Central memory CD4-positive, alpha-beta T cell (primary cell): ENCODE measurements around the gene CPSF7.
"Not testable (repeated sequence)": the region's sequence is repeated elsewhere in the genome, so short reads cannot be mapped to it uniquely, and the experiment has no call there.

Source experiments
- DNase-seq: peaks from one replicate; pipeline ENCODE4 v3.0.0; 2022
- total RNA-seq, 3 experiments: gene quantifications; one replicate each; lab custom pipeline; 2026; lab: John Stamatoyannopoulos, UW

CPSF7 gene, protein sequence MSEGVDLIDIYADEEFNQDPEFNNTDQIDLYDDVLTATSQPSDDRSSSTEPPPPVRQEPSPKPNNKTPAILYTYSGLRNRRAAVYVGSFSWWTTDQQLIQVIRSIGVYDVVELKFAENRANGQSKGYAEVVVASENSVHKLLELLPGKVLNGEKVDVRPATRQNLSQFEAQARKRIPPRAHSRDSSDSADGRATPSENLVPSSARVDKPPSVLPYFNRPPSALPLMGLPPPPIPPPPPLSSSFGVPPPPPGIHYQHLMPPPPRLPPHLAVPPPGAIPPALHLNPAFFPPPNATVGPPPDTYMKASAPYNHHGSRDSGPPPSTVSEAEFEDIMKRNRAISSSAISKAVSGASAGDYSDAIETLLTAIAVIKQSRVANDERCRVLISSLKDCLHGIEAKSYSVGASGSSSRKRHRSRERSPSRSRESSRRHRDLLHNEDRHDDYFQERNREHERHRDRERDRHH
- total RNA-seq, result 85.3 to 140 (median 113) reads per million in 3 experiments

GRCh38 chr11:61429691-61430582 is at the start of gene CPSF7, which contains the start of gene SDHAF2:
TSS of gene CPSF7 (minus strand) at chr11:61429975. CDS start at chr11:61429235, 740 bp downstream.
TSS of gene SDHAF2 (plus strand) at chr11:61430124. CDS start at chr11:61430147, 23 bp downstream.
- DNase-seq, result peak; percentile 97

GRCh38 chr11:61477727-61478148 is 48.0 kb upstream of the CPSF7 start:
- DNase-seq, result peak; percentile 32

GRCh38 chr11:61477126-61477525 is 47.4 kb upstream of the CPSF7 start:
- DNase-seq, result no peak

- DNase-seq, result no peak
Measured at GRCh38 chr11:61476371-61476770, 46.6 kb upstream of the CPSF7 start.

DNA sequence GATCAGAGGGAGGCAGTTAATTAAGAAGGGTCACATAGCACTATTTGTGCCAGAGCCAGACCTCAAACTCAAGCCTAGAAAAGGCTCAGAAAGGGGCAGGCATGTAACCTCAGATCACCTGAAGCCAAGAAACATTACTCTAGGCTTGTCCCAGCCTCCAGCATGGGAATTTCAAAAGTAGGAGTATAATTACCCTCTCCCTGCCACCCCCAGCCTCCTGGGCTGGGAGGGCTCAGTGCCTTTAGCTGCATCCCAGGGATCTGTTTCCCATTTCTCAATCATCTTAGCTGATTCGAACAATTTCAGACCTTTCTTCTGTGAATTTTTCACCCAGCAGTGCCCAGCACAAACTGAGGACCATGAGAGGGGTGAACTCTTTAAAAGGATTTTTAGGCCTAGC is 45.7 kb upstream of the CPSF7 start:
- DNase-seq, result no peak

DNA sequence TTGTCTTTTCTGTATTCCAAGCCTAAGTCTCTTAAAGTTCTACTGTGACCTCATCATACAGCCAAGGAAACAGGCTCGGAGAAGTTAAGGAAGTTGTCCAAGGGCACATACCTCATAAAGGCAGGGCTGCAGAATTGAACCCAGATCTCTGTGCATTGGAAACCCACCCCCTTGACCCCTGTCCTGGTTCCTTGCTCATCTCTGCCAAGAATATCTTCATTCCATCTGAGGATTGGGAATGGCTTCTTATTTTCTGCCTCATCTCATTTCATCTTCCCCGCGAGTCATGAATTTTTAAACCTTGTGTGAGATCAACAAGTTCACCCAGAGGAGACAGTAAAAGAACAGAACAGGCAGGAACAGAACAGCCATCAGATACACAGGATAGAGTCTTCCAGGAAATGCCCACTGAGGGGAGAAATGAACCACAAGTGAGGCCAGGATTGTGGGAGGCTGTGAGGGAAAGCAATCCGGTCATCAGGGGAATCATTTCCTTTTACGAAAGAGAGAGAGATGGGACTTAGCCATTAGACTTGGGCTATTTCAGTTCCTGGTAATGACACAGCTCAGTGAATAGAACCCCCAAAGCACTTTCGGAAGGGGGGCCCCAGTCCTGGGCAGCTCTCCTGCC is 44.4 kb upstream of the CPSF7 start:
- no peak for DNase-seq

- no peak for DNase-seq
Measured at GRCh38 chr11:61473370-61474012, 43.7 kb upstream of the CPSF7 start.

GRCh38 chr11:61472868-61473267 is 43.1 kb upstream of the CPSF7 start:
- DNase-seq, result no peak

GRCh38 chr11:61472282-61472681 is 42.5 kb upstream of the CPSF7 start:
- DNase-seq, result no peak

DNA sequence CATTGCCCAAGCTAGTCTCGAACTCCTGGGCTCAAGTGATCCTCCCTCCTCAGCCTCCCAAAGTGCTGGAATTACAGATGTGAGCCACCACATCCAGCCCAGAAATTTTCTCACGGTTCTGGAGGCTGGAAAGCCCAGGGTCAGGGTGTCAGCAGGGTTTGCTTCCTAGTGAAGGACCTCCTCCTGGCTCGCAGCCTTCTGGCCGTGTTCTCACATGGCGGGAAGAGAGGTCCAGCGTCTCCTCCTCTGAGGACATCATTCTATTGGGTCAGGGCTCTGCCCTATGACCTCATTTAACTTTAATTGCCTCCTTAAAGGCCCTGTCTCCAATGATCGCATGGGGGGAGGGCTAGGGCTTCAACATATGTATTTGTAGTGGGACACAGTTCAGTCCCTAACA is 38.2 kb upstream of the CPSF7 start:
- no peak for DNase-seq

DNA sequence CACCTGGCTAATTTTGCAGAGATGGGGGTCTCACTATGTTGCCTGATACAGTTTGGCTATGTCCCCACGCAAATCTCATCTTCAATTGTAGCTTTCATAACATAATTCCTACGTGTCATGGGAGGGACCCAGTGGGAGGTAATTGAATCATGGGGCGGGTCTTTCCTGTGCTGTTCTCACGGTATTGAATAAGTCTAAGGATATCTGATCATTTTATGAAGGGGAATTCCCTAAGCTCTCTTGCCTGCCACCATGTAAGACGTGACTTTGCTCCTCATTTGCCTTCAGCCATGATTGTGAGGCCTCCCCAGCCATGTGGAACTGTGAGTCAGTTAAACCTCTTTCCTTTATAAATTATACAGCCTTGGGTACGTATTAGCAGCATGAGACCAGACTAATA is 37.8 kb upstream of the CPSF7 start:
- DNase-seq, result not testable (repeated sequence)

- DNase-seq, result no peak
Measured at GRCh38 chr11:61460986-61461385, 31.2 kb upstream of the CPSF7 start.

- DNase-seq, result no peak
Measured at GRCh38 chr11:61460474-61460881, 30.7 kb upstream of the CPSF7 start.

- DNase-seq, result no peak
Measured at GRCh38 chr11:61454520-61454919, 24.7 kb upstream of the CPSF7 start.

GRCh38 chr11:61453695-61454094 is 23.9 kb upstream of the CPSF7 start:
- no peak for DNase-seq

GRCh38 chr11:61452825-61453224 is 23.1 kb upstream of the CPSF7 start:
- no peak for DNase-seq

GRCh38 chr11:61448552-61448927 is 18.8 kb upstream of the CPSF7 start:
- DNase-seq, result no peak

GRCh38 chr11:61447601-61448551 is 18.1 kb upstream of the CPSF7 start:
- DNase-seq, result no peak

- peak; percentile 26 for DNase-seq
Measured at GRCh38 chr11:61446211-61446651, 16.5 kb upstream of the CPSF7 start.

DNA sequence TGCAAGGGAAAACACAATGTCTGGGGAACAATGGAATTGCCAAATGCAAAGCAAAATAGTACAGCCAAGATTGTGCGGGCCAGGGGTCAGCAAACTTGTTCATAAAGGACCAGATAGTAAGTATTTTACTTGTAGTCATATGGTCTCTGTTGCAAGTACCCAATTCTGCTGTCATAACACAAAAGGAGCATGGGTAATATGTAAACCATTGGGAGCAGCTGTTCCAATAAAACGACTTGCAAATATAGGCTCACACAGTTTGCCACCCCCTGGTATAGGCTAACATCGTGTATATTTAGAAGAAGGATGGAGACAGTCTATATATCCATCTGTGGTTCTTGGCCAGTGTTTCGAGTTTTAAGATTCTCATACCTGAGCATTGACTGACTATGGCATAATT is 15.7 kb upstream of the CPSF7 start:
- no peak for DNase-seq

DNA sequence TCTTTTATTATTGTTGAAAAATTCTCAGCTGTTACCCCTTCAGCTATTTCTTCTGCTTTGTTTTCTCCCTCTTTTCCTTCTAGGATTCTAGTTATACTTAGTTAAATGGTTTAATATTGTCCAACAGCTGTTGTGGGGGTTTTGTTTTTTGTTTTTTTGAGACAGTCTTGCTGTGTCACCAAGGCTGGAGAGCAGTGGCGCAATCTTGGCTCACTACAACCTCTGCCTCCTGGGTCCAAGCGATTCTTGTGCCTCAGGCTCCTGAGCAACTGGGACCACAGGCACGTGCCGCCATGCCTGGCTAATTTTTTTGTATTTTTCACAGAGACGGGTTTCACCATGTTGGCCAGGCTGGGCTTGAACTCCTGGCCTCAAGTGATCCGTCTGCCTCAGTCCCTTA is 12.8 kb upstream of the CPSF7 start:
- no peak for DNase-seq
